Activated CD4-positive, CD25-positive, alpha-beta regulatory T cell treated with anti-CD3 and anti-CD28 coated beads, Interleukin-2, amount 50 U/mL, for 16 hours (primary cell): Measurements from ENCODE around the gene IQCE.
"Not testable (repeated sequence)": the region's sequence is repeated elsewhere in the genome, so short reads cannot be mapped to it uniquely, and the experiment has no call there.

Source experiments
- DNase-seq: peaks from one replicate; pipeline ENCODE4 v3.0.0-alpha.2; 2020; ENCODE audit warnings: low read depth, low spot score

IQCE gene

DNA sequence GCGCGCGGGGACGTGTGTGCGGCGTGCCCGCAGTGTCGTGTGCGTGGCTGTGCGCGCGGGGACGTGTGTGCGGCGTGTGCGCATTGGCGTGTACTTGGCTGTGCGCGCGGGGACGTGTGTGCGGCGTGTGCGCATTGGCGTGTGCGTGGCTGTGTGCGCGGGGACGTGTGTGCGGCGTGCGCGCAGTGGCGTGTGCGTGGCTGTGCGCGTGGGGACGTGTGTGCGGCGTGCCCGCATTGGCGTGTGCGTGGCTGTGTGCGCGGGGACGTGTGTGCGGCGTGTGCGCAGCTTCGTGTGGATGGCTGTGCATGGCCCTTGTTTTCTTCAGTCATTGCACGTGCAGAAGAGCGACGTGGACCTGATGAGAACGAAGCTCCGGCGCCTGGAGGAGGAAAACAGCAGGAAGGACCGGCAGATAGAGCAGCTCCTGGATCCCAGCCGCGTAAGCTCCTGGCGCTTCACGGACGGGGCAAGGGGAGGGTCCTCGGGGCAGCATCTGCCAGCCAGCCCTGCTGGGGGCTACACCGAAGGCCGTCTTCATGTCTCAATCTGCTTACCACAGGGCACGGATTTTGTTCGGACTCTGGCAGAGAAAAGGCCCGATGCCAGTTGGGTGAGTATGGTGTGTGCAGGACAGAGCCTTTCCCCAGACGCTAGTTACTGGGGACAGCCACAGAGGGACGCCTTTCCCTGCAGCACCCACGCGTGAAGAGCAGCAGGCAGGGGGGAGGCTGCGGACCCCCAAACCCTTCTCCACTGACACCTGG lies 19.3 kb downstream of the IQCE start:
- no peak for DNase-seq

DNA sequence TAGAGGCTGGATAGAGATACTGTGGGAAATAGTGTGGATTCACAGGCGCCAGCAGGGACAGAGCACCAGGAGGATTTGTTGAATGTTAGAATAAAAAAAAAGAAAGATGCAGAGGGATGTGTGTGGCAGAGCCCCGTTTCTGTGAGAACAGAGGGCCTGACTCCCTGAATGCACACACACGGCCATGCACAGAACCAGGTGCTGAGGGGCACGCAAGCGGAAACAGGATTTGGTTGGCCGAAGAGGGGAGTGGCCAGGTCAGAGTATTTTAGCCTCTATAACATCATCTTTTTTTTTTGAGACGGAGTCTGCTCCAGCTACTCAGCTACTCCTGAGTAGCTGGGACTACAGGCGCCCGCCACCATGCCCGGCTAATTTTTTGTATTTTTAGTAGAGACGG lies 21.9 kb downstream of the IQCE start:
- no peak for DNase-seq

DNA sequence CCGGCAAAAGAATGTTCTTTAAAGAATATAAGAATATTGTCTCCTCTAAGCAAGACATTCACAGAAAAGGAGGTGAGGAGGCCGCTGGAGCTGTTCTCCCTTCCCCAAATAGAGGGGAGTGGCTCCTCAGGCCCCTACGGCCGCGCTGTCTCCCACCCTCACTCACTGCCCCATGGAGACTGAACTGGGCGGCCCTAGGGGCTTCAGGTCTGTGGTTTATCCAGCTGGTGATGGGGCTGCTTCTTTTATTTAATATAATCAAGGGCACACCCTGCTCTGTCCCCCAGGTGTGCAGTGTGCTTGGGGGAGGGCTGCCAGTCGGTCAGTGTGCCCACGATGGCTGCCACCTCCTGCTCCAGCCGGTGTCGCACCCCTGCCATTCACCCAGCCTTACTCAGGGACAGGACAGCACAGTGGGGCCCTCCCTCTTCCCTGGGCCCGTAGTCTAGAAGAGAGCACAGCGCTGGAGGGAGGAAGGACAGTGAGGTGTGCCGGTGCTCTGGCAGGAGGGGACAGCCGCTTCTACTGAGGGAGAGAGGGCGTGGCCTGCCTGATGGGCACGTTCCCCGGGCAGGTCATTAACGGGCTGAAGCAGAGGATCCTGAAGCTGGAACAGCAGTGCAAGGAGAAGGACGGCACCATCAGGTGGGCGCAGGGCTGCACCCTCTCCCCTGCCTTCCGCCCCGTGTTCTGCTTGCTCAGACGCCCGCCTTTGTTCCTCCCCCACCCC lies 23.4 kb downstream of the IQCE start:
- DNase-seq, result no peak

DNA sequence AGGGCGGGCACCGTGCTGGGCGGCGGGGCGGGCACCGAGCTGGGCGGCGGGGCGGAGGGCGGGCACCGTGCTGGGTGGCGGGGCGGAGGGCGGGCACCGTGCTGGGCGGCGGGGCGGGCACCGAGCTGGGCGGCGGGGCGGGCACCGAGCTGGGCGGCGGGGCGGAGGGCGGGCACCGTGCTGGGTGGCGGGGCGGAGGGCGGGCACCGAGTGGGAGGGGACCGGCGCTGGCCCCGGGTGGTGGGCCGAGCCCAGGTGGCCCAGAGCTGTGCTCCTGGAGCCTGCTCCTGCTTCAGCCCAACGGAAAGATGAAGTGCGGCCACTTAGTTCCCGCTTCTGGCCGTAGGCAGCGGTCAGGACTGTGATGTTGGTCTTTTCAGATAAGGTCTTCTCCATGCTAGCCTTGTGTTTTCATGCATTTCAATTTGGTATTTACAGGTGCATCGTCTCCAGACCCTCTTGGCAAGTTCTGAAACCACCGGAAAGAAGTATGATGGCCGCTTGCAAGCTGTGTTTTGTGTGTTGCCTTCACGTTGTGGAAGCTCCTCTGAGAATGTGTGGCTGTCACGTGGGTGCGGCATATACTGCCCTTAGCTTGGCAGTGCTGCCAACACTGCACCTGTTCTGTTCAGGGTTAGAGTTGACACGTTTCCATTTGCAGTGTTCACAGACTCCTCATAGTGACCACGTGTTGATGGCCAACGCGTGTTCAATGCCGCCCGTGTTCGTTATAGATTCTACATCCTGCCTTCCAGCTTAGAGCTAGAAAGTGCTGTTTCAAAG lies 25.2 kb downstream of the IQCE start:
- no peak for DNase-seq

DNA sequence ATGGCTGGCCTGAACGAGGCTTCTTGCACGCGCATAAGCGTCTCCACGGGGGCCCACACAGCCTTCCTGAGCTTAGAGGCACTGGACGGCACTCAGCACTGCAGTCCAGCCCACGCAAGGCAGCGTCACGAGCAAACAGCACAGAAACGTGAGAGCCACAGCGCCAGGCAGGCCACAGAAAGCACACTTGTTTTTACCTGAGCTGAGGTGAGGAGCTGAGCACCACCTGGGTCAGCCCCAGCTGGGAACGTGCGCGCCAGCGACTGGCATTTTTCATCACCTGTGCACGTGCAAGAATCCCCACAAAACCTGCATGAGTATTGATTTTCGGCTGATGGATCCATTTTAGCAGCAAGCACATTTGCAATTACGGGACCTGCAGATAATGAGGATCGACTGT lies 26.7 kb downstream of the IQCE start:
- no peak for DNase-seq

DNA sequence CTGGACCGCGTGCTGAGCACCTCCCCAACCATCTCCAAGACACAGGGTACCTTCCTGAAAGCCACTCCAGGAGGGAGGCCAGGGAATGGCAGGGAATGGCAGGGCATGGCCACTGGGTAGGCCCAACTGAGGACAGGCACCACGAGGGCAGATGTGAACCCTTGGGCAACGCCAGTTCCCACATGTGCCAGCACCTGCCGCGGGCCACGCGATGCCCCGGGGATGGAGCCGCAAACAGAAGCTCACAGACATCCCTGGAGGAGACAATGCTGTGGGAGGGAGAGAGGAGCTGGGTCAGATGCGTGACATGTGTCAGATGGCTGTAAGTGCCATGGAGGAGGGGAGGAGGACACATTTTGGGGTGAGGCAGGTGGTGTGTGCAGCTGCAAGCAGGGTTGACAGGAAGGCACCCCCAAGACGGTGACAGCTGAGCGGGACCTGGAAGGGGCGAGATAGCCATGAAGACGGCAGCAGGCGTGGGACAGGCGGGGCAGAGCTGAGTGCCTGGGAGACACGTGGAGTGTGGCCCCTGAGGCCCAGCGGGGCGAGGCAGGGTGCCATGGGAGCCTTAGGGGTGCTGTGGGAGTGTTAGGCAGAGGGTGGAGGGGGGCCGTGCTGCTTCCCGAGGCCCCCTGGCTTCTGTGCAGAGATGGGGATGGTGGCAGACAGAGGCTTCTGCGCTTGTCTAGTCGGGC lies 27.7 kb downstream of the IQCE start:
- DNase-seq, result no peak

DNA sequence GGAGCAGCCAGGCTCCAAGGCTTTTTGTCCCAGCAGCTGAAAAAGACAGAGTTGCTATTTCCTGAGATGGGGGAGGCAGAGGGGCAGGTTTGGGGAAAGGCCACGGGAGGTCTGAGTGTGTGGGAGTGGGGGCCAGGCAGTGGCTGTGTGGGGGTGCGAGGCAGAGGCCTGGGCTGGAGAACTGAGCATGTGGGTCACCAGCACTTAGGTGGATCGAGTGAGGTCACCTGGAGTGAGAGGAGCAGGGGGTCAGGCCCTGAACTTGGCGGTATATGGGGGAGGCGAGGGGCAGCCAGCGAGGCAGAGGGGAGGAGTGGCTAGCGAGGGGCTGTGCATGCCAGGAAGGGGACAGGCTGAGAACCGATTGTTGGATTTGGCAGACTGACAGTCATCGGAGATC lies 28.4 kb downstream of the IQCE start:
- DNase-seq, result no peak

DNA sequence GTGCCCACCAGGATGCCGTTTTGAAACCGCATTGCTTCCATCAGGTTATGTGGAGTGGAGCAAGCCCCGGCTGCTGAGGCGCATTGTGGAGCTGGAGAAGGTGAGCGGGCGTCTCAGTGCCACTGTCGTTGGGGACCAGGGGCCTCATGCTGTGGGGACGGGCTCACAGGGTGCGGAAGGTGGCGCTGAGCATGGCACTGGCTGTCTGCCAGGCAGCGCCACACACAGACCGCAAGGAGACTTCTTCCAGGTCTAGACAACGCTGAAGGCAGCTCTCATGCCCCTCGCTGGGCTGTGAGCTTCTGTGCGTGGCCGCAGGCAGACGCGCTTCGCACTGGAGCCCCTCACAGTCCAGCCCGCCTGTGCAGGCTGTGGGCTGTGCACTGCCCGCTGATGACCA lies 29.0 kb downstream of the IQCE start:
- DNase-seq, result no peak

DNA sequence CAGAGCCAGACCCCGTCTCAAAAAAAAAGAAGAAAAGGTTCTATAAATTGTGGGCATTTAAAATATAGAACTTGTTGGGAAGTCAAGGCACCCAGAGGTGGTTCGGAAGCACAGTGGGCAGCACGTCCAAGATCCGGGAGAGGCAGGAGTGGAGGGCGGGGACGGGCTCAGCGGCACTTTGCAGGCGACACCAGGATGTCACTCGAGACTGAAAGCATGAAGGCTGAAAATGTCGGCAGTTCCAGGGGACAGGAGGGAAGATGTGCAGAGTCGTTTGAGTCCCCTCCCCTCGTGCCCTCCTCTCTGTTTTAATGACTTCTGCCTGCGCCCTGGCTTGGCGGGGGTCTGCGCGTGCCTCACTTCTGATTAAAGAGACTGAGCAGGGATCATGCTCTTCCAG lies 30.6 kb downstream of the IQCE start:
- DNase-seq, result no peak

DNA sequence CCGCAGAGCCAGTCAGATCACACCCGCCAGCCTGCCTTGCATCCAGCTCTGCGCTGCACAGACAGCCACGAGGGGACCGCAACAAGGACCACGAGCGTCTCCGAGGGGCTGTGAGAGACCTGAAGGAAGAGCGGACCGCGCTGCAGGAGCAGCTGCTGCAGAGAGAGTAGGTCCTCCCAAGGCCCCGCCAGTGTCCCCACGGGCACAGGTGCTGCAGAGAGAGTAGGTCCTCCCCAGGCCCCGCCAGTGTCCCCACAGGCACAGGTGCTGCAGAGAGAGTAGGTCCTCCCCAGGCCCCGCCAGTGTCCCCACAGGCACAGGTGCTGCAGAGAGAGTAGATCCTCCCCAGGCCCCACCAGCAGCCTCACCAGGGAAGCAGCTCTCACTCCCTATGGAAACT lies 31.2 kb downstream of the IQCE start:
- DNase-seq, result not testable (repeated sequence)

DNA sequence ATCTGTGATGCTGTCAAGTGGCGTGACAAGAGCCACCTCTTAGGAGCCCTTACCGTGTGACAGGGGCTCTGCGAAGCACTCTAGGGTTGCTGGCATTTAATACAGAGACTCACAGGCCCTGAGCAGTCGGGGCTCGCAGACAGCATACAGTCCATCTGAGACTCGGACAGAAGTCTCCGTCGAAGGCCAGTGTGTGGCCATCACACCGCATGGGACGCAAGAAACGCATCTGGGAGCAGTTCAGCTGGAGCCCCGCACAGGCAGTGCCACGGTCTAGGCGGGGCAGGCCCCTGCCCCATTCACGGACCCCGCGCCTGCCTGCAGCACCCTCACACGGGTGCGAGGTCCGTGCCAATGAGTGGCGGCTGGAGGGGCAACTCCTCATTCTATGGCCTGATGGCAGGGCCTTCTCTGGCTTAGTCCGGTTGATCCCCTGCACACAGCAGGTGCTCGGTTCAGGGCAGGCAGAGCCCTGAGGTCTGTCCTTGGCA lies 33.6 kb downstream of the IQCE start:
- no peak for DNase-seq

DNA sequence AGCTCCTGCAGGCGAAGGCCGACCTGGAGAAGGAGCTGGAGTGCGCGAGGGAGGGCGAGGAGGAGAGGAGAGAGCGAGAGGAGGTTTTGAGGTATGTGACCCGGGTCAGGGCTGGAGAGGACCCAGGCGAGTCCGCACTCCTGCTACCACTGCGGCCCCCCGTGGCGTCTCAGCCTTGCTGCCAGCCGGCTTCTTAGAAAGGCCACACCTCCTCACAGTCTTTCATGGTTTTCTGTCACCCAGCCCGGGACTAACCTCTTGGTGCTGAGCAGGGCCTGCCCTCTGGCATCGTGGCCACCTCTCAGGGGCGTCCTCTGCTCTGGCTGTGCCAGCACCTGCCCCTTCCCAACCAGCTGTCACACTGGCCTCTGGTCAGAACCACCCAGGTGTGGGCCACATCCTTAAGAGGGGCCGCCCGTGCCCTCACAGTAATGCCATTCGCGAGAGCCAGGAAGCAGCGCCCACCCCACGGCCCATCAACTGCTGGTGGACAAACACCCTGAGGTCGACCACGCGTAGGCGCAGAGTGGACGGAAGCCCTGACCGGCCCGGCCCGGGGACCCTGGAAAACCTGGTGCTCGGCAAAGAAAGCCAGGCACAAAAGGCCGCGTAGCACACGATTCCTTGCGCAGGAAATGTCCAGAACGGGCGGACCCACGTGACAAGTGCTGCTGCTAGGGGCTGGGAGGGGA lies 34.4 kb downstream of the IQCE start:
- DNase-seq, result no peak

DNA sequence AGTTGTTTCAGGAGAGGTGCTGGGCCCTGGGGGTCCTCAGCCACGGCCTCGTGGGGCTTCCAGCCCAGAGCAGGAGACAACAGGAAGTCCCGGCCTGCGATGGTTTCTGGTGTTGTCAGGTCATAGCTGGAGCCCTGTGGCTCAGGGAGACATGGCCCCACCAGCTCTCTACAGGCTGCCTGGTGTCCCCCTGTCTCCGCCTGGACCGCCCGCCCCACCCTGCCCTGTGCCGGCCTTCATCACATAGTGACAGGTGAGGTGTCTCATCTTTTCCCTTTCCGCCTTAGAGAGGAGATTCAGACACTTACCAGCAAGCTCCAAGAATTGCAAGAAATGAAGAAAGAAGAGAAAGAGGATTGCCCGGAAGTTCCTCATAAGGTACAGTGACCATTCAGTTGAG lies 35.8 kb downstream of the IQCE start:
- no peak for DNase-seq

DNA sequence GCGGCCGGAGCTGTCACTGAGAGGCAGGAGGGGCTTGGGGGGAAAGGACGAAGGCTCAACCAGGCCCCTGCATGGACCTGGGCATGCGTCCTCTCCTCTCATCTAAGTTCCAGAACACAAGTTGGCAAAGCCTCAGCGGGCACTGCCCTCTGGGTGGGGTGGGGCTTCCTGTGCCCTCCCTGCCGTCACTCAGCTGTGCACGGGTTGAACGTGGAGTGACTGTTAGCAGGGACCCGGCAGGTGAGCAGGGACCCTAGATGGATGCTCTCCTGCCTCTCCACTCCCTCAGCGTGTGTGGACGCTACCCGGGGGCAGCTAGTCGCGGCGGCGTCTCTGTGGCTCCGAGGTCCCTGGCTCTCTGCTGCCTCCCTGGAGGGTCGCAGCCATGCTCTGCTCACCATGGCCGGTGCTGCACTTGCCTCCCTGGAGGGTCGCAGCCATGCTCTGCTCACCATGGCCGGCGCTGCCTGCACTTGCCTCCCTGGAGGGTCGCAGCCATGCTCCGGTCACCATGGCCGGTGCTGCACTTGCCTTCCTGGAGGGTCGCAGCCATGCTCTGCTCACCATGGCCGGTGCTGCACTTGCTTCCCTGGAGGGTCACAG lies 36.6 kb downstream of the IQCE start:
- no peak for DNase-seq

DNA sequence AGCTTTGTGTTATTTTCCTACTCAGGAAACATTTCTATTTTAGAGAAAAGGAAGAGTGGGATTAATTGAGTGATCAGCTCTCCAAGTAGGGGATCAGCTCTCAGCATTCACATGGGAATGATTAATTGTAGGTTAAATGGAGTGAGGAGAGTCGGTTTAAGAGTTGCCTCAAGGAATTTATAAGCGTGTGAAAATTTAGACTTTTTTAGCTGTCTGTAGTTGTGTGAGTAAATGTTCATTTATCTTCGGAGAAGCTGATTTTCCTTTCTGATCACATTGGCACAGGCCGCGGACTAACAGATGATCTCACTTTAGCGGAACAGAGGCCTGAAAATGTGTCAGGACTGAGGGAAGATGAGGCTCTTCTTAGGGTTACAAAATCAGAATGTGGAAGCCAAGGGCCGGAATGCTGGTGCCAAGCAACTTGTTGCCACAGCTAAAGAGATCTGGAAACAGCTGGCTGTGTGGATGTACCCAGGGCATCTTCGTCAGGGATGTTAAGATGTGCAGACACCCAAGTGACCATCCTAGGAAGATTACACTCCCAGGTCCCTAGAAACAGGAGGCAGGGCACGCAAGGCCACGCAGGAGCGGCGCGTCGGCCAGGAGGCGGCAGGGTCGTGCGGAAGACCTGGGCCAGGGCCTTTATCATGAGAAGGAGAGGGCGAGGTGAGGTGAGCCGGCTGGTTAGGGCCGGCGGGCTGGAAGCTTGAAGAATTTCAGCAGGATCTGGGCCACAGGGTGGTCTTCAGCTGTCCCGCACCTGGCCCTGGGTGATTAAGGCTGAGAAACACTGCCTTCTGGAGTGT lies 37.9 kb downstream of the IQCE start:
- DNase-seq, result no peak

DNA sequence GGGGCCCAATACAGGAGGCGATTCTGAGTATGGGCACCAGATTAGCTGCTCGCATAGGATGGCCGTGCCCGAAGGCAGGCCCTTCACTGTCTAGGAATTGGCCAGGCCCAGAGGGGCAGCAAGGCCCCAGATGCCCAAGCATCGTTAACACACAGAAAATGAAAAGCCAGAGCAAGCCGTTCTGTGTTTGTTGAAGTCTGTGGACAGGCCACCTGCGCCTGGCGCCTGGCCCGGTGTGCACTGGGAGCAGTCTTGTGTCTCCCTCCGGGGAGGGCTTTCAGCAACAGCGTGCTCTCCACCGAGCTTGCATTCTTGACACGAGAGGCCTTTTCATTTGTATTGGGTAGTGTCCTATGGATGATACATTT lies 38.5 kb downstream of the IQCE start:
- no peak for DNase-seq

DNA sequence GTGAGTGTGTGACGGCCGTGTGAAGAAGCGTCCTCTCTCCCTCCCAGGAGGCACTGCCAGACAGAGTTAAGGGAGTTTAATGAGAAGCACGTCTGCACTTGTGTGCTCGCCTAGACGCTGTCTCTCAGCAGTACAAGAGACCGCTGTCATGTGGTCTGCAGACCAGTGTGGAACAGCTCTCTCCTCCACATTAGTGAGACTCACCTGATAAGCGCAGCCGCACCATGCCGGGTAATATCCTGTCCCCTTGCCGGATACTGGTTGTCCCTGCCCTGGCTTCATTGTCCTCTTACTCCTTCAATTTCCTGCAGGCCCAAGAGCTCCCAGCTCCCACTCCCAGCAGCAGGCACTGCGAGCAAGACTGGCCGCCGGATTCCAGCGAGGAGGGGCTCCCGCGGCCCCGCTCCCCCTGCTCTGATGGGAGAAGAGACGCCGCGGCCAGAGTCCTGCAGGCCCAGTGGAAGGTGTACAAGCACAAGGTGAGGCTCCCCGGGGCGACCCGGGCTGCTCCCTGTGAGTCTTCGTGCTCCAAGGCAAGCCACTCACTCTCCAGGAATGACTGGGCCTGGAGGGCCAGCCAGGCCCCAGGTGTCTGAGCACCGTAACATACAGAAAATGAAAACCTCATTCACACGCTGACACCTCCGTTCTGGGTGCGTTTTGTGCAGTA lies 39.5 kb downstream of the IQCE start:
- DNase-seq, result no peak

DNA sequence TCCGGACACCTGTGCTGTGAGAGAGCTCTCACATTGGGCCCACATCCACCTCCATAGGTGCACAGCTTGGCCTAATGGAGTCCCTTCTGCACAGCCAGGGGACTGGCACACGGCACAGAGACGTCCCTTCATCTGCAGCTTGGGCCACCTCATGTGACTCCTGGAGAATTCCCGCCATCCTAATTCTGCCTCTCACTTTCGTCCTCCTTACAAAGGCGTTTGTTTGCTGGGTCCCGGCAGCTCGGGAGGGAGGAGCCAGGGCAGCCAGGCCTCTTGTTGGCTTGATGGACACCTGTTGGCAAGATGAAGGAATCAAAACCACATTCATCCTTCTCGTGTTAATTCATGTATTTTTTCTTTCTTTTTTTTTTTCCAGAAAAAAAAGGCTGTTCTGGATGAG lies 42.3 kb downstream of the IQCE start:
- DNase-seq, result no peak

DNA sequence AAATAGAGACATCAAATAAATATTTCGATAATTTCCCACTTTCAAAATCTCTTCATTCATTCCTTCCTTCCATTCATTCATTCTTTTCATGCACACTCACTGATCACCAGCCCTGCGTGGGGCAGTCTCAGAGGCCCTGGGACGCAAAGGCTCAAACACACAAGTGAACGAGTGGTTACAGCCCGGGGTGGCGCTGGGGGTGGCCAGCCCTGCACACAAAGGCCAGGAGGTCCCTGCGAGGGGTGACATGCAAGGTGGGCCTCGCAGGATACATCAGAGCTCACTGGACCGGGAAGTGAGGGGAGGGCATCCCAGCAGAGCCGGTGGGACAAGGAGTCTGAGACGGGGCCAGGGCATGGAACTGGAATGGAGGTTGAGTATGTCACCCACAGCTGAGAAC lies 43.1 kb downstream of the IQCE start:
- DNase-seq, result no peak
